ENCODE results near the gene FOXA2.

DNA sequence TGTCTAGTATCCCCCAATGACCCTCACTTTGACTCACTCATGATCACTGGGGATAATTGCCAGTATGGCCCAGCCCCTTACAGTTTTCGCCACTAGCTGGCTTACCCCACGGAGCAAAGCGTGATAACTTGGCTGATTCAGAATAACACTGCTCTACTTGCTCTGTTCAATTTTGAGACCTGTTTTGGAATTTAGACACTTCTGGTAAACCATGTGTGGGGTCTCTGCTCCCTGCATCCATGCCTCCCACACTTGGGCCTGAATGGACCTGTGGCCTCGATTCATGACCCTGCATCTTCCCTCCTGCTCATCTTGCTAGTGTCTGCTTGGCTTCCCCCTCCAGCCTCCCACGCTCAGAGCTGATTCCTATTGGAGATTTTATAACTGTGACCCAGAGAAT lies 48.9 kb downstream of the FOXA2 start:
- TF ChIP-seq SSRP1 (CRISPR knock-in tag; IDR thresholded peaks at IDR 0.05), result no peak
- TF ChIP-seq POLR2A (IDR thresholded peaks at IDR 0.05; ENCODE audit: insufficient read depth in 1 of 2, low read depth in 2 of 2, low read length in 2 of 2), result no peak
- TF ChIP-seq, protein P1, sequence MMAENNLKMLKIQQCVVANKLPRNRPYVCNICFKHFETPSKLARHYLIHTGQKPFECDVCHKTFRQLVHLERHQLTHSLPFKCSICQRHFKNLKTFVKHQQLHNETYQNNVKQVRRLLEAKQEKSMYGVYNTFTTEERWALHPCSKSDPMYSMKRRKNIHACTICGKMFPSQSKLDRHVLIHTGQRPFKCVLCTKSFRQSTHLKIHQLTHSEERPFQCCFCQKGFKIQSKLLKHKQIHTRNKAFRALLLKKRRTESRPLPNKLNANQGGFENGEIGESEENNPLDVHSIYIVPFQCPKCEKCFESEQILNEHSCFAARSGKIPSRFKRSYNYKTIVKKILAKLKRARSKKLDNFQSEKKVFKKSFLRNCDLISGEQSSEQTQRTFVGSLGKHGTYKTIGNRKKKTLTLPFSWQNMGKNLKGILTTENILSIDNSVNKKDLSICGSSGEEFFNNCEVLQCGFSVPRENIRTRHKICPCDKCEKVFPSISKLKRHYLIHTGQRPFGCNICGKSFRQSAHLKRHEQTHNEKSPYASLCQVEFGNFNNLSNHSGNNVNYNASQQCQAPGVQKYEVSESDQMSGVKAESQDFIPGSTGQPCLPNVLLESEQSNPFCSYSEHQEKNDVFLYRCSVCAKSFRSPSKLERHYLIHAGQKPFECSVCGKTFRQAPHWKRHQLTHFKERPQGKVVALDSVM (CRISPR knock-in tag; IDR thresholded peaks at IDR 0.05), result no peak
- no peak for TF ChIP-seq ZNF75D (CRISPR knock-in tag; IDR thresholded peaks at IDR 0.05; ENCODE audit: borderline replicate concordance)
- TF ChIP-seq, protein P2, sequence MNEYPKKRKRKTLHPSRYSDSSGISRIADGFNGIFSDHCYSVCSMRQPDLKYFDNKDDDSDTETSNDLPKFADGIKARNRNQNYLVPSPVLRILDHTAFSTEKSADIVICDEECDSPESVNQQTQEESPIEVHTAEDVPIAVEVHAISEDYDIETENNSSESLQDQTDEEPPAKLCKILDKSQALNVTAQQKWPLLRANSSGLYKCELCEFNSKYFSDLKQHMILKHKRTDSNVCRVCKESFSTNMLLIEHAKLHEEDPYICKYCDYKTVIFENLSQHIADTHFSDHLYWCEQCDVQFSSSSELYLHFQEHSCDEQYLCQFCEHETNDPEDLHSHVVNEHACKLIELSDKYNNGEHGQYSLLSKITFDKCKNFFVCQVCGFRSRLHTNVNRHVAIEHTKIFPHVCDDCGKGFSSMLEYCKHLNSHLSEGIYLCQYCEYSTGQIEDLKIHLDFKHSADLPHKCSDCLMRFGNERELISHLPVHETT (CRISPR knock-in tag; conservative IDR thresholded peaks at IDR 0.05), result no peak
- TF ChIP-seq ZNF335 (CRISPR knock-in tag; IDR thresholded peaks at IDR 0.05), result no peak
- no peak for TF ChIP-seq ZNF496 (CRISPR knock-in tag; IDR thresholded peaks at IDR 0.05; ENCODE audit: insufficient replicate concordance)
- TF ChIP-seq CC2D1A (CRISPR knock-in tag; IDR thresholded peaks at IDR 0.05), result no peak
- TF ChIP-seq FIP1L1 (IDR thresholded peaks at IDR 0.05; ENCODE audit: borderline replicate concordance, insufficient read depth, low read depth, low read length), result no peak
- no peak for TF ChIP-seq RXRA (CRISPR knock-in tag; IDR thresholded peaks at IDR 0.05)
- TF ChIP-seq SRSF9 (IDR thresholded peaks at IDR 0.05; ENCODE audit: borderline replicate concordance, insufficient read depth, low read depth, low read length, poor library complexity, severe bottlenecking), result no peak
